Kidney epithelial cell (primary cell): ENCODE results near the gene NIPBL. TPM values are rescaled to one million over a fixed set of nuclear protein-coding genes. Genes with fewer than 3 reads are reported as not detected.
"Not testable (repeated sequence)": the region's sequence is repeated elsewhere in the genome, so short reads cannot be mapped to it uniquely, and the experiment has no call there.

ENCODE experiments used
- DNase-seq: peaks from one replicate; pipeline ENCODE4 v3.0.0-alpha.2; 2010; ENCODE audit warnings: low read depth
- H3K27me3 ChIP-seq: 2 replicates; pipeline ENCODE4 v1.6.0; 2011; ENCODE audit warnings: low read length; ENCODE audit not compliant: control insufficient read depth, insufficient read depth
- H3K36me3 ChIP-seq: 2 replicates; pipeline ENCODE4 v1.5.1; 2011; ENCODE audit warnings: low read length; ENCODE audit not compliant: control insufficient read depth, insufficient read depth
- H3K4me3 ChIP-seq: 2 replicates; pipeline ENCODE4 v1.5.1; 2011; ENCODE audit warnings: low read depth, mild to moderate bottlenecking, control low read depth, low read length
- total RNA-seq: library from RNA; depleted of rRNA; stranded (reverse); fragments of >200 nt; gene quantifications from 2 replicates; pipeline ENCODE4 v1.2.3, GENCODE V29; 2015
- TF ChIP-seq, protein P1 (sequence below): IDR thresholded peaks from 2 replicates; pipeline ENCODE4 v1.5.1; 2011; ENCODE audit warnings: mild to moderate bottlenecking, moderate library complexity, low read length, control low read depth, inconsistent platforms; ENCODE audit not compliant: insufficient read depth, poor library complexity, severe bottlenecking

NIPBL gene
- total RNA-seq, 1 donor from 2014 or later, result 21.1 TPM

DNA sequence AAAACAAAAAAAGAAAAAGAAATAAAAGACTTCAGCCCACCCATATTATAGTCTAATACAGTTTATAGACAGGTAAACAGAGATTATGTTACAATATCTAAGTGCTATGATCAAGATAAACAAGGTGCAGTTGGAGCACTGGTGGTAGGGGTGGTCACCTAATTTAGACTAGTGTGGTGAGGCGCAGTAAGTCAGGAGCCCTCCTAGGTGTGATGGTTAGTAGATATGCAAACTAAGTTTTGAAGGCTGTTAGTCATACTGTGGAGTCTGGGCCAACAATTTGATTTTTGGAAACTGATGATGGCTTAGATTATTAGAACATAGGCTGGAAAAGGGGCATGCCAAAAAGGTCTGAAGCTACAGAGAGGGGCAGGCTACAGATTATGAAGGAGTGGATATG lies 14.7 kb downstream of the NIPBL start:
- TF ChIP-seq, protein P1, sequence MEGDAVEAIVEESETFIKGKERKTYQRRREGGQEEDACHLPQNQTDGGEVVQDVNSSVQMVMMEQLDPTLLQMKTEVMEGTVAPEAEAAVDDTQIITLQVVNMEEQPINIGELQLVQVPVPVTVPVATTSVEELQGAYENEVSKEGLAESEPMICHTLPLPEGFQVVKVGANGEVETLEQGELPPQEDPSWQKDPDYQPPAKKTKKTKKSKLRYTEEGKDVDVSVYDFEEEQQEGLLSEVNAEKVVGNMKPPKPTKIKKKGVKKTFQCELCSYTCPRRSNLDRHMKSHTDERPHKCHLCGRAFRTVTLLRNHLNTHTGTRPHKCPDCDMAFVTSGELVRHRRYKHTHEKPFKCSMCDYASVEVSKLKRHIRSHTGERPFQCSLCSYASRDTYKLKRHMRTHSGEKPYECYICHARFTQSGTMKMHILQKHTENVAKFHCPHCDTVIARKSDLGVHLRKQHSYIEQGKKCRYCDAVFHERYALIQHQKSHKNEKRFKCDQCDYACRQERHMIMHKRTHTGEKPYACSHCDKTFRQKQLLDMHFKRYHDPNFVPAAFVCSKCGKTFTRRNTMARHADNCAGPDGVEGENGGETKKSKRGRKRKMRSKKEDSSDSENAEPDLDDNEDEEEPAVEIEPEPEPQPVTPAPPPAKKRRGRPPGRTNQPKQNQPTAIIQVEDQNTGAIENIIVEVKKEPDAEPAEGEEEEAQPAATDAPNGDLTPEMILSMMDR, result no peak
- Histone ChIP-seq H3K4me3 (no peak overlapping the region), H3K27me3 (no peaks in the 10 kb centered on the region), H3K36me3 (no peaks in the 10 kb centered on the region)
- DNase-seq, result no peak

DNA sequence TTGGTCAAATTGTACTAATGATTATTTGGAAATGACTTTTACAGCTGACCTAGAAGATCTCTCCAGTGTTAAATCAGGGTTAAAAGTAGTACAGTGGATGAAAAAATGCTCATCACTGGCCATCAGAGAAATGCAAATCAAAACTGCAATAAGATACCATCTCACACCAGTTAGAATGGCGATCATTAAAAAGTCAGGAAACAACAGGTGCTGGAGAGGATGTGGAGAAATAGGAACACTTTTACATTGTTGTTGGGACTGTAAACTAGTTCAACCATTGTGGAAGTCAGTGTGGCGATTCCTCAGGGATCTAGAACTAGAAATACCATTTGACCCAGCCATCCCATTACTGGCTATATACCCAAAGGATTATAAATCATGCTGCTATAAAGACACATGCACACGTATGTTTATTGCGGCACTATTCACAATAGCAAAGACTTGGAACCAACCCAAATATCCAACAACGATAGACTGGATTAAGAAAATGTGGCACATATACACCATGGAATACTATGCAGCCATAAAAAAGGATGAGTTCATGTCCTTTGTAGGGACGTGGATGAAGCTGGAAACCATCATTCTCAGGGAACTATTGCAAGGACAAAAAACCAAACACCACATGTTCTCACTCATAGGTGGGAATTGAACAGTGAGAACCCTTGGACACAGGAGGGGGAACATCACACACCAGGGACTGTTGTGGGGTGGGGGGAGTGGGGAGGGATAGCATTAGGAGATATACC lies 15.7 kb downstream of the NIPBL start:
- not testable (repeated sequence) for H3K36me3 ChIP-seq, H3K4me3 ChIP-seq, H3K27me3 ChIP-seq, DNase-seq

- Histone ChIP-seq H3K4me3 (no peak overlapping the region), H3K27me3 (no peaks in the 10 kb centered on the region), H3K36me3 (no peaks in the 10 kb centered on the region)
- TF ChIP-seq, protein P1, result no peak
- no peak for DNase-seq
Measured at GRCh38 chr5:36894954-36895353, 18.4 kb downstream of the NIPBL start.

DNA sequence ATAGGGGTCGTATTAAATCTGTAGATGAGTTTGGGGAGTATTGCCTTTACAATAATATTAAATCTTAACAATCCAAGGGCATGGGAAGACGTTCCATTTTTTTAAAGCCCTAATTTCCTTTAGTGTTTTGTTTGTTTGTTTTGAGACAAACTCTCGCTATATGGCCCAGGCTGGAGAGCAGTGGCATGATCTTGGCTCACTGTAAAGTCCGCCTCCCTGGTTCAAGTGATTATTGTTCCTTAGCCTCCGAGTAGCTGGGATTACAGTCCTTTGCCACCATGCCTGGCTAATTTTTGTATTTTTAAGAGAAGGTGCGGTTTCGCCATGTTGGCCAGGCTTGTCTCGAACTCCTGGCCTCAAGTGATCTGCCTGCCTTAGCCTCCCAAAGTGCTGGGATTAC lies 19.9 kb downstream of the NIPBL start:
- Histone ChIP-seq H3K27me3 (no peaks in the 10 kb centered on the region), H3K36me3 (no peaks in the 10 kb centered on the region), H3K4me3 (no peak overlapping the region)
- TF ChIP-seq, protein P1, result no peak
- no peak for DNase-seq

GRCh38 chr5:36897616-36898015 lies 21.0 kb downstream of the NIPBL start:
- TF ChIP-seq, protein P1, result no peak
- no peaks in the 10 kb centered on the region for H3K36me3 ChIP-seq
- no peak overlapping the region for H3K4me3 ChIP-seq
- no peak for DNase-seq
- no peaks in the 10 kb centered on the region for H3K27me3 ChIP-seq

GRCh38 chr5:36899860-36900259 lies 23.3 kb downstream of the NIPBL start:
- no peak for DNase-seq
- no peaks in the 10 kb centered on the region for H3K36me3 ChIP-seq
- TF ChIP-seq, protein P1, result no peak
- no peaks in the 10 kb centered on the region for H3K27me3 ChIP-seq
- no peak overlapping the region for H3K4me3 ChIP-seq
